Transverse colon (tissue), 3 donors: ENCODE data around the gene TMEM119.

Experiments used
- POLR2A ChIP-seq: fragments of 450-650 bp; IDR thresholded peaks from one replicate; pipeline ENCODE4 v1.6.1; 2016; ENCODE audit warnings: antibody characterized with exemption, mild to moderate bottlenecking, moderate library complexity
- TF ChIP-seq, protein P1 (sequence below), 5 experiments: fragments of 200-600 bp in 3 of 5; fragments of 450-650 bp in 2 of 5; sonication (generic) in 3 of 5; IDR thresholded peaks; 1 replicate in 2 of 5; 2 replicates in 3 of 5; pipeline ENCODE4 v1.5.1; 2016 to 2017; ENCODE audit warnings: antibody characterized with exemption in 5 of 5, inconsistent platforms in 3 of 5, mild to moderate bottlenecking in 2 of 5, moderate library complexity in 1 of 5

DNA sequence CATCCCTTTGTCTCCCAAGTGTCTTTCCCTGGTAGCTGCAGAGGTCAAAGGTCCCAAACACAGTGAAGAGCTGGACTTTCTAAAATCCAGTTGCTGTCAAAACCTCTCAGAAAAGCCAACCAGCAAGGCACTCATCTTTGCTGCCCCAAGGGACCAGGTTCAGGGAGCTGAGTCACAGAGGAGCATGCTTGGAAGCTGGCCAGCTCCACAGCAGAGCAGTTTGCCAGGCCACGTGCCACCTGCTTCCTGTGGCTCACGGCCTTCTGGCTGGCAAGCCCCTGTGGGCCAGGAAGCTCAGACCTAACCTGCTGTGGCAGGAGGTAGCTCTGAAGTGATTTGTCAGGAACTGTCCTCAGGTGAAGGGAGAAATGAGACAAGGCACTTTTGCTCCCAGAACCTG is 31.9 kb downstream of the TMEM119 start:
- TF ChIP-seq, protein P1, sequence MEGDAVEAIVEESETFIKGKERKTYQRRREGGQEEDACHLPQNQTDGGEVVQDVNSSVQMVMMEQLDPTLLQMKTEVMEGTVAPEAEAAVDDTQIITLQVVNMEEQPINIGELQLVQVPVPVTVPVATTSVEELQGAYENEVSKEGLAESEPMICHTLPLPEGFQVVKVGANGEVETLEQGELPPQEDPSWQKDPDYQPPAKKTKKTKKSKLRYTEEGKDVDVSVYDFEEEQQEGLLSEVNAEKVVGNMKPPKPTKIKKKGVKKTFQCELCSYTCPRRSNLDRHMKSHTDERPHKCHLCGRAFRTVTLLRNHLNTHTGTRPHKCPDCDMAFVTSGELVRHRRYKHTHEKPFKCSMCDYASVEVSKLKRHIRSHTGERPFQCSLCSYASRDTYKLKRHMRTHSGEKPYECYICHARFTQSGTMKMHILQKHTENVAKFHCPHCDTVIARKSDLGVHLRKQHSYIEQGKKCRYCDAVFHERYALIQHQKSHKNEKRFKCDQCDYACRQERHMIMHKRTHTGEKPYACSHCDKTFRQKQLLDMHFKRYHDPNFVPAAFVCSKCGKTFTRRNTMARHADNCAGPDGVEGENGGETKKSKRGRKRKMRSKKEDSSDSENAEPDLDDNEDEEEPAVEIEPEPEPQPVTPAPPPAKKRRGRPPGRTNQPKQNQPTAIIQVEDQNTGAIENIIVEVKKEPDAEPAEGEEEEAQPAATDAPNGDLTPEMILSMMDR (IDR thresholded peaks at IDR 0.05), result no peak
- TF ChIP-seq POLR2A, result no peak
